ENCODE results near the gene DPM2.
A peak's percentile ranks its signal among the peaks of the same experiment; 100 is the strongest.

DPM2 gene

GRCh38 chr9:127955294-127956015, 17.8 kb upstream of the DPM2 start:
- peak; percentile 82 for DNase-seq (ENCODE audit: low spot score)

GRCh38 chr9:127954831-127955293, 17.2 kb upstream of the DPM2 start:
- no peak for DNase-seq (ENCODE audit: low spot score)

GRCh38 chr9:127953768-127954505, 16.3 kb upstream of the DPM2 start:
- DNase-seq (ENCODE audit: low spot score): no peak

- no peak for DNase-seq (ENCODE audit: low spot score)
Observed at GRCh38 chr9:127953154-127953553, 15.5 kb upstream of the DPM2 start.

GRCh38 chr9:127950513-127951289, 13.0 kb upstream of the DPM2 start:
- no peak for DNase-seq (ENCODE audit: low spot score)

- DNase-seq (ENCODE audit: low spot score): no peak
Observed at GRCh38 chr9:127949827-127950512, 12.3 kb upstream of the DPM2 start.

- DNase-seq (ENCODE audit: low spot score): no peak
Observed at GRCh38 chr9:127947841-127948710, 10.4 kb upstream of the DPM2 start.

GRCh38 chr9:127946728-127947127, 9.1 kb upstream of the DPM2 start:
- DNase-seq (ENCODE audit: low spot score): no peak

GRCh38 chr9:127945942-127946341, 8.3 kb upstream of the DPM2 start:
- DNase-seq (ENCODE audit: low spot score): no peak

GRCh38 chr9:127945338-127945737, 7.7 kb upstream of the DPM2 start:
- no peak for DNase-seq (ENCODE audit: low spot score)

- no peak for DNase-seq (ENCODE audit: low spot score)
Observed at GRCh38 chr9:127944586-127945218, 7.0 kb upstream of the DPM2 start.

- peak; percentile 83 for DNase-seq (ENCODE audit: low spot score)
Observed at GRCh38 chr9:127943731-127944144, 6.1 kb upstream of the DPM2 start.

- no peak for DNase-seq (ENCODE audit: low spot score)
Observed at GRCh38 chr9:127943011-127943662, 5.5 kb upstream of the DPM2 start.

- DNase-seq (ENCODE audit: low spot score): peak; percentile 88
Observed at GRCh38 chr9:127942216-127943010, 4.8 kb upstream of the DPM2 start.

- no peak for DNase-seq (ENCODE audit: low spot score)
Observed at GRCh38 chr9:127941961-127942215, 4.2 kb upstream of the DPM2 start.

- no peak for DNase-seq (ENCODE audit: low spot score)
Observed at GRCh38 chr9:127941062-127941960, 3.7 kb upstream of the DPM2 start.

GRCh38 chr9:127940593-127940992, 2.9 kb upstream of the DPM2 start:
- no peak for DNase-seq (ENCODE audit: low spot score)

GRCh38 chr9:127938298-127938690, 640 bp upstream of the DPM2 start:
- DNase-seq (ENCODE audit: low spot score): no peak

- peak; percentile 70 for DNase-seq (ENCODE audit: low spot score)
Observed at GRCh38 chr9:127937056-127937387, 632 bp downstream of the DPM2 start.
